ENCODE measurements around the gene TTYH1. TPM values are rescaled to one million over a fixed set of nuclear protein-coding genes. Genes with fewer than 3 reads are reported as not detected.
"Not testable (repeated sequence)": the region's sequence is repeated elsewhere in the genome, so short reads cannot be mapped to it uniquely, and the experiment has no call there.

Gene TTYH1
- total RNA-seq, 1 donor from 2014 or later = not detected

- DNase-seq = not testable (repeated sequence)
Measured at GRCh38 chr19:54446349-54446748, 31.1 kb downstream of the TTYH1 start.

GRCh38 chr19:54448040-54448773 is 32.9 kb downstream of the TTYH1 start:
- DNase-seq = peak; percentile 75

DNA sequence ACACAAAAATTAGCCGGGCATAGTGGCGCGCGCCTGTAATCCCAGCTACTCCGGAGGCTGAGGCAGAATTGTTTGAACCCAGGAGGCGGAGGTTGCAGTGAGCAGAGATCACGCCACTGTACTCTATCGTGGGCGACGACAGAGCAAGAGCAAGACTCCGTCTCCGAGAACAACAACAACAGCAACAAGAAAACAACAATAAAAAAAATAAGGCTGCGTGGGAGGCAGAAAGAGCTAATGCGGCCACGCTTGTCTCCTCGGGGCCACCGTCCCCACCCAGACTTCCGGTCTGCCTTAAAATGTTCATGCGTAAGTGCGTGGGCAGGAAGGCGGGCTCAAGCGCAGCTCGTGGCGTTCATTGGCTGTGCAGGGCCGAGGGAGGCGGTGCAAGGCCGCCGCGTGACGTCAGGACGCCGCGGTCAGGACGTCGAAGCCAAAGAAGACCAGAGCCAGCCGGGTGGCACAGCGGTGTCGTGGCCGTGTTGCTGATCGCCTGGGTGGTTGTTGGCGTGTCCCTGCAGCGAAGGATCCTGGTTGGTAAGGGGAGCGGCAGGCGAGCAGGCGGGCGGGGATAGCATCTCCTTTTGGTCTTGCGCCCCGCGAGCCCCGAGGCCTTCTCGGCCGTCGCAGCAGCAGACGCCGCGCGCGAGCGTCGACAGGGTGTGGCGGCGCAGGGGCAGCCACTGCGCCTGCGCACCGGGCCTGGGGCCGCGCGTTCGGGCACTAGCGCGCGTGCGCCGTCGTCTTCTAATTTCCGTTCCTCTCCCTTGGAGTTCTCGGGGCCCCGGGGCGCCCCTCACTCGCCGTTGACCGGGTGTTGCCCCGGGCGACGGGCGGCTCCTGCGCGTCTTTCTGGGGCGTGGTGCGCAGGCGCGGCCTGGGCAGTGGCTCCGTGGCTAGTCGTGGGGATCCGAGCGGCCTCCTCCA is 33.8 kb downstream of the TTYH1 start, which contains the start of gene LENG8:
LENG8 (plus strand) TSS at position 426 of the 927 bp plus-strand sequence. CDS start 2,146 bp downstream, outside the sequence.
- DNase-seq = peak; percentile 100

DNA sequence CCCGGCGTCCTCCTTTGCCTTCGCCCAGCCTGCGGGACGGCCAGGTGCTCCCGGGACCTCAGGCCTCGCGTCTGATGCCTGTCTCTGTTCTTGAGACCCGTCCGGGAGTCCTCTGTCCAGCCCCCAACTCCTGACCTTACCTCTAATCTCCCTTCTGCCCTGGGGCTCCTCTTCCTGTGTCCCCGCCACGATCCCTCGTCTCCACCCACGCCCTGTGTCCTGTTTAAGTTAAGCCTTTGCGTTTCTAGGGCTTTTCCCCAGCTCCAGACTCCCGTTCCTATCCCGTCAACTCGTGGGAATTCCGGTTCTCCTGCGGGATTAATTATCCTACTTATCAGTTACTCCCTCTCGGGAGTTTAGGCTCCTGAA is 34.4 kb downstream of the TTYH1 start:
- DNase-seq = peak; percentile 49

- no peak for DNase-seq
Measured at GRCh38 chr19:54451331-54451871, 36.1 kb downstream of the TTYH1 start.

GRCh38 chr19:54451997-54452396 is 36.7 kb downstream of the TTYH1 start:
- no peak for DNase-seq

- DNase-seq = no peak
Measured at GRCh38 chr19:54452626-54453025, 37.4 kb downstream of the TTYH1 start.

GRCh38 chr19:54453921-54454780 is 38.9 kb downstream of the TTYH1 start:
- no peak for DNase-seq

DNA sequence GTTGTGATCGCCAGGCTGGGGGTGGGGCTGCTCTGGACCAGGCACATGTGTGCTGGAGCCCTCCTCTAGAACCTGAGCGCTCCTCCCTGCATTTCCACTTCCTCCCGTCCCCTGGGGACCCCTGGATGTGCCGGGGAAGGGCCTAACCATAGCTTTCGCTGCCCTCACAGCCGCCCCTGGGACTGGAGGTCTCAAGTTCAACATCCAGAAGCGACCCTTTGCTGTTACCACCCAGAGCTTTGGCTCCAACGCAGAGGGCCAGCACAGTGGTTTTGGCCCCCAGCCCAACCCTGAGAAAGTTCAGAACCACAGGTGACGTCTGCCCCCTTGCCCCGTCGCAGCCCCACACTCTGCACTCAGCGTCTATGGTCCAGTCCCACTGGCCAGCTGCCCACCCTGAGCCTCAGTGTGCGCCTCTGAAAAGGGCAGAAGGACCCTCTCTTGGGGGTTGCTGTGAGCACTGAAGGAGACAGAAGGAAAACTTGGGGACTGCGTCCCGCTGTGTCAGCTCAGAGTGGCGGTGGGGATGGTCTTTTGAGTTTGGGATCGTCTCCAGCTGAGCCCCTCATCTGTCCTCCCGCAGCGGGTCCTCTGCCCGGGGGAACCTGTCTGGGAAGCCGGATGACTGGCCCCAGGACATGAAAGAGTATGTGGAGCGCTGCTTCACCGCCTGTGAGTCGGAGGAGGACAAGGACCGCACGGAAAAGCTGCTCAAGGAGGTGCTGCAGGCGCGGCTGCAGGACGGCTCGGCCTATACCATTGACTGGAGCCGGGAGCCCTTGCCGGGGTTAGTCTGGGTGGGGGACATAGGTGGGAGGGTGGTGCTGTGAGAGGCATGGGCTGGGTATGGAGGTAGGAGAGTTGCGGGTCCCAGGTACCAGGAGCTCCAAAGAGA is 39.8 kb downstream of the TTYH1 start:
- no peak for DNase-seq

DNA sequence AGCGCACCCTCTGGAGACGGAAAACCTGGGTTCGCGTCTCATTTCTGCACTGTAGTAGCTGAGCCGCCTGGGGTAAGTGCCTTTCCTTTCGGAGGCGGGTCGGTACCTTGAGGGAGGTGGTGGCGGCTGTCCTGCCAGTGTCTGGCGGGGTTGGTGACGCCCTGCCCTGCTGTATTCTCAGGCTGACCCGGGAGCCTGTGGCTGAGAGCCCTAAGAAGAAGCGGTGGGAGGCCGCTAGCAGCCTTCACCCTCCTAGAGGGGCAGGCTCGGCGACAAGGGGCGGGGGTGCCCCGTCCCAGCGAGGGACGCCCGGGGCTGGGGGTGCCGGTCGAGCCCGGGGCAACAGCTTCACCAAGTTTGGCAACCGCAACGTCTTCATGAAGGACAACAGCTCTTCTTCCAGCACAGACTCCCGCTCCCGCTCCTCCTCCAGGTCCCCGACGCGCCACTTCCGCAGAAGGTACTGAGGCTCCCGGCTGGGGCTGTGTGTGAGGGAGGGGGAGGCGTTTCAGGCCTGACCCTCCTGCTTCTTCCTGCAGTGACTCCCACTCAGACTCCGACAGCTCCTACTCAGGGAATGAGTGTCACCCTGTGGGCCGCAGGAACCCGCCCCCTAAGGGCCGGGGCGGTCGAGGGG is 40.6 kb downstream of the TTYH1 start:
- DNase-seq = no peak

DNA sequence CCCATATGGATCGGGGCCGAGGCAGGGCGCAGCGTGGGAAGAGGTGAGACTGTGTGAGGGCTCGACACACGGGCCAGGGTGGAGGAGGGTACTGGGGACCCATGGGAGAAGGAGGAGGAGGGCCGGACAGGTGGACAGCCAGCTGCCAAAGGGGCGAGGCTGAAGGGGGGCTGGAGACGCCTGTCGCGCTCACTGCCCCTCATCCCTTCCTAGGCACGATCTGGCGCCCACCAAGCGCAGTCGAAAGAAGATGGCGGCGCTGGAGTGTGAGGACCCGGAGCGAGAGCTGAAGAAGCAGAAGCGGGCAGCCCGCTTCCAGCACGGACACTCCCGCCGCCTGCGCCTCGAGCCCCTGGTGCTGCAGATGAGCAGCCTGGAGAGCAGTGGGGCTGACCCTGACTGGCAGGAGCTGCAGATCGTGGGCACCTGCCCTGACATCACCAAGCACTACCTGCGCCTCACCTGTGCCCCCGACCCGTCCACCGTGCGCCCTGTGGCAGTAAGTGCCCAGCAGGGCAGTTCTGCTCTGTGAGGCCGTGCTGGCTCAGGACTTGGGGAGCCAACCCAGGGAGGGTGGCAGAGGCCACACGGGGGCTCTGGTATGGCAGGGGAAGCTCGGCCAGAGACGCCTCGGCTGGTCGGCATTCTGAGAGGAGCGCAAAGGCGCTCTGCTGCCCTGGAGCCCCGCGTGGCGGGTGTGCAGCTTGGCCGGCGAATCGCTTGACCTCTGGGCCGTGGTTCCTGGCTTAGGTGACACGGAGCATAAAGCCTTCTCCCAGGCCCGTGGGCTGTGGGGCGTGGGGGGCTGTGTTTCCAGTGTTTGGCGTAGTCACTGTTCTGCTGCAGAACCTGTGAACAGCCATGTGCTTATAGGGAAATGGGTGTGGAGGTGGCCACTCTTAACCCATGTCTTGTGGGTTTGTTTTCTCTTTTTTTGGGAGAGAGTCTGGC is 41.4 kb downstream of the TTYH1 start:
- DNase-seq = no peak

DNA sequence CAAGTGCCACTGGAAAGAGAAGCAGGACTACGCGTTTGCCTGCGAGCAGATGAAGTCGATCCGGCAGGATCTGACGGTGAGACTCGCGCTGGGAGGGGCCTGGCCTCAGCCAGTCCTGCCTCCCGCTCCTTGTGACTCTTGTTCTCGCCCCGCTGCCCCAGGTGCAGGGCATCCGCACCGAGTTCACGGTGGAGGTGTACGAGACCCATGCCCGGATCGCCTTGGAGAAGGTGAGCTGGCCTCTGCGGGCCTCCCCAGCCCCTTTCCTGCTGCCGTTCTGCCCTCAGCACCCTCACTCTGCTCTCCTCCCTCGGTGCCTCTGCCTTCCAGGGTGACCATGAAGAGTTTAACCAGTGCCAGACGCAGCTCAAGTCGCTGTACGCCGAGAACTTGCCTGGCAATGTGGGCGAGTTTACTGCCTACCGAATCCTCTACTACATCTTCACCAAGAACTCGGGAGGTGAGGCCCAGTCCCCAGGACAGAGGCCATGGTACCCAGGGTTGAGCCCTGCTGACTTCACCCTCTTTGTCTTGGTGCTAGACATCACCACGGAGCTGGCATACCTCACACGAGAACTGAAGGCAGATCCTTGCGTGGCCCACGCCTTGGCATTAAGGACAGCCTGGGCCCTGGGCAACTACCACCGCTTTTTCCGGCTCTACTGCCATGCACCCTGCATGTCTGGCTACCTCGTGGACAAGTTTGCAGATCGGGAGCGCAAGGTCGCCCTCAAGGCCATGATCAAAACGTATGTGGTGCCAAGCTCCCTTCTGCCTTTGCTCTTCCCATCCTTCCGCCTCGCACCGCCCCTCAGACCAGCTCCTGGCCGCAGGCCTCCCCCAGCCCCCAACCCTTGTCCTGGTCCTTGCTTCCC is 42.7 kb downstream of the TTYH1 start:
- no peak for DNase-seq

GRCh38 chr19:54458648-54459281 is 43.5 kb downstream of the TTYH1 start:
- no peak for DNase-seq

GRCh38 chr19:54459282-54460229 is 44.3 kb downstream of the TTYH1 start:
- DNase-seq = no peak

DNA sequence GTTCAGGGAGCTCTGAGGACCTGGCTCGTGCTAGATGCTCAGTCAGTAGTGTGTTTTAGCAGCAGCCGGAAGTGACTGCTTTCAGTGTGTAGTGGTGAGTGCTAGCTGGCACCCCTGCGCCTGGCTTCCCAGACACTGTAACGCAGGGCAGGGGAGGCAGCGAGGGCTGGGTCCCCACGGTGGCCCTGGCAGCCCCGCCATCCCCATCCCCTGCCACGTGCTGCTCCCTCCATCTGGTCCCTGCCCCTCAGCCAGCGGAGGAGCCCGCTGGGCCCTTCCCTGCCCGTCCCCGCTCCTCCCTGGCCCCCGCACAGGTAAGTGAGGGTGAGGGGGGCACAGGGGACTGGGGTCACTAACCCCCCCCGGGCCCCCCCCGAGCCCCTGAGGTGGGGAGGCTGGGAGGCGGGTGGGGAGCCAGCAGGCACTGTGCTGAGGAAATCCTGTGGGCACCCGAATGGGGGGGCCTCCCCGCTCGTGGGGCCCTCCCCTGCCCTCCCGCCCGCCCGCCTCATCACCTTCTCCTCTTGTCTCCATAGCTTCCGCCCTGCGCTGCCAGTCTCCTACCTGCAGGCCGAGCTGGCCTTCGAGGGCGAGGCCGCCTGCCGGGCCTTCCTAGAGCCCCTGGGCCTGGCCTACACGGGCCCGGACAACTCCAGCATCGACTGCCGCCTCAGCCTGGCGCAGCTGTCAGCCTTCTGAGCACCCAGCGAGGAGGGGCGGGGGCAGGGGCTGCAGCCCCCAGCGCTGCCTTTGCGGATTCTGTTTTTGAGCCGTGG is 45.2 kb downstream of the TTYH1 start:
- no peak for DNase-seq

GRCh38 chr19:54461210-54461609 is 45.9 kb downstream of the TTYH1 start:
- no peak for DNase-seq

All from dermis blood vessel endothelial cell (primary cell).